ENCODE measurements around the gene MFAP3L.

The MFAP3L gene

DNA sequence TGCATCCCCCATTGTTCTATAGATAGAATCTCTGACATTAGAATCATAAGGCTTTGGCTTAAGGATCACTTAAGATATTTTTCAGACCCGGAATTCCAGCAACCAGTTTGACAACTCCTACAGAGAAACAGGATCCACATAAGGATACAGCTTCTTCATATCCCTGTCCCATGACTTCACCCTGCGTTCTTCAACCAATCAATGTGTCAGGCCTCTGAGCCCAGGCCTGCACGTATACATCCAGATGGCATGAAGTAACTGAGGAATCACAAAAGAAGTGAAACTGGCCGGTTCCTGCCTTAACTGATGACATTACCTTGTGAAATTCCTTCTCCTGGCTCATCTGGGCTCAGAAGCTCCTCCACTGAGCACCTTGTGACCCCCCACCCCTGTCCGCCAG lies 85.1 kb downstream of the MFAP3L start:
- no peak for DNase-seq (ENCODE audit: low spot score)

DNA sequence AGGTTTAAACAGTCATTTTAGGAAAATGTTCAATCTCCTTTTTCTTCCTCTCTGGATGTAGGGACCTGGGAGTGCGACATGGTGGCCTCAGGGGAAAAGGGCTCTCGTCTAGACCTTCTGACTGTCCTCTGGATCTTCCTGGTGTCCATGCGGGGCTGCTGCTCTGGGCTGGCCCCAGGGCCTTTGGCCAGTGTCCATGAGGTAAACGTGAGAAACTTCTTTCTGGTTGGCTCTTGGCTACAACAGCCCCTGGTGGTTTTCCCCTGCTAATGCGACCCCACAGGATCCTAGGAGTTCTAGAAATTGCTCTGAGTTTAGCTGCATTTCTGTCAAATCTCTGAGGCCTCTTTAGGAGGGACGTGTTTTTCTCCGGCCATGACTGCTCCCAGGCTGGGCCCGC lies 85.7 kb downstream of the MFAP3L start:
- no peak for DNase-seq (ENCODE audit: low spot score)
